K562 (cell line): ENCODE results near the gene TBC1D3B. TPM values are rescaled to one million over a fixed set of nuclear protein-coding genes. Genes with fewer than 3 reads are reported as not detected.

ENCODE experiments used
- ATAC-seq: fragments of 200-7000 bp; cut with Tn5 transposase; 3 replicates; pipeline ENCODE4 v1.9.1; 2020; ENCODE audit warnings: moderate library complexity
- BruUV-seq: library from RNA; stranded (reverse); fragments of 400-500 nt; replicated peaks from 2 replicates; lab custom pipeline; 2021; lab: Mats Ljungman, UMichigan
- CTCF ChIA-PET: fragments of 300-600 bp; formaldehyde crosslinking; extraction: SDS; loops from one replicate; lab custom pipeline; 2021; ENCODE audit warnings: low intra/inter-chr PET ratio; lab: Yijun Ruan, JAX
- POLR2A ChIA-PET: fragments of 300-600, 350-650 bp; sonication (Branson Sonifier 250); formaldehyde crosslinking; extraction: SDS; loops from one replicate; lab custom pipeline; 2021; ENCODE audit warnings: antibody characterized with exemption, inconsistent platforms; lab: Yijun Ruan, JAX
- DNase-seq, 4 experiments: peaks; one replicate each; pipeline versions ENCODE4 v3.0.0 to v3.0.0-alpha.2; 2011 to 2018; ENCODE audit warnings: low spot score in 3 of 4, mixed read lengths in 3 of 4; ENCODE audit errors: extremely low read depth in 1 of 4
- FAIRE-seq: peaks from 2 replicates; lab custom pipeline; 2011; peaks lifted over from hg19 to GRCh38; lab: Jason Lieb, UNC
- H2AFZ ChIP-seq: 2 replicates; pipeline ENCODE4 v1.6.0; 2011; ENCODE audit warnings: low read depth, low read length, control low read depth, inconsistent platforms
- H3K27ac ChIP-seq: fragments of 200-600 bp; 3 replicates; pipeline ENCODE4 v1.8.0; 2011; ENCODE audit warnings: low read depth, mild to moderate bottlenecking, control low read depth, inconsistent platforms, low read length, moderate library complexity, mixed read lengths; ENCODE audit errors: extremely low read depth
- H3K27me3 ChIP-seq, 2 experiments: fragments of 300-600 bp in 1 of 2; 2 replicates in 1 of 2; 3 replicates in 1 of 2; pipeline versions ENCODE4 v1.6.0 to v1.8.0; 2011; ENCODE audit warnings: inconsistent platforms in 2 of 2, low read length in 2 of 2, mild to moderate bottlenecking in 1 of 2, mixed read lengths in 1 of 2, moderate library complexity in 1 of 2; ENCODE audit not compliant: control insufficient read depth in 2 of 2, insufficient read depth in 2 of 2
- H3K36me3 ChIP-seq: fragments of 300-600 bp; 3 replicates; pipeline ENCODE4 v1.8.0; 2011; ENCODE audit warnings: mild to moderate bottlenecking, low read length, inconsistent platforms; ENCODE audit not compliant: control insufficient read depth, insufficient read depth
- H3K4me1 ChIP-seq, 2 experiments: fragments of 200-600 bp in 1 of 2; replicated peaks in 1 of 2; 2 replicates in 1 of 2; 3 replicates in 1 of 2; pipeline versions ENCODE4 v1.5.1 to v1.8.0; 2011; ENCODE audit warnings: inconsistent platforms in 2 of 2, low read length in 2 of 2, mild to moderate bottlenecking in 1 of 2, mixed read lengths in 1 of 2, moderate library complexity in 1 of 2; ENCODE audit not compliant: control insufficient read depth in 2 of 2, insufficient read depth in 2 of 2
- H3K4me2 ChIP-seq: 2 replicates; pipeline ENCODE4 v1.6.1; 2011; ENCODE audit warnings: low read length, control low read depth, inconsistent platforms, mixed read lengths; ENCODE audit not compliant: insufficient read depth
- H3K4me3 ChIP-seq: fragments of 200-600 bp; sonication (generic), shearing (Covaris generic); 2 replicates; pipeline ENCODE4 v1.5.1; 2016; ENCODE audit warnings: control low read depth, inconsistent platforms
- H3K79me2 ChIP-seq: fragments of 200-600 bp; 3 replicates; pipeline ENCODE4 v1.8.0; 2011; ENCODE audit warnings: low read length, inconsistent platforms; ENCODE audit not compliant: control insufficient read depth, insufficient read depth
- H3K9ac ChIP-seq, 2 experiments: 2 replicates each; pipeline versions ENCODE4 v1.6.0 to v1.6.1; 2011; ENCODE audit warnings: low read depth in 2 of 2, low read length in 2 of 2, control low read depth in 1 of 2, inconsistent platforms in 1 of 2, mild to moderate bottlenecking in 1 of 2, mixed read lengths in 1 of 2; ENCODE audit not compliant: insufficient read depth in 1 of 2
- H3K9me1 ChIP-seq: one replicate; pipeline ENCODE4 v1.6.0; 2011; ENCODE audit warnings: inconsistent platforms, mild to moderate bottlenecking, low read length, moderate library complexity; ENCODE audit not compliant: control insufficient read depth, insufficient read depth
- H3K9me3 ChIP-seq: replicated peaks from 2 replicates; pipeline ENCODE4 v1.5.1; 2011; ENCODE audit warnings: low read depth, low read length, inconsistent platforms; ENCODE audit not compliant: control insufficient read depth, insufficient read depth
- H4K20me1 ChIP-seq: replicated peaks from 2 replicates; pipeline ENCODE4 v1.6.1; 2011; ENCODE audit warnings: low read length, inconsistent platforms, mixed read lengths; ENCODE audit not compliant: control insufficient read depth, insufficient read depth
- BACH1 ChIP-seq: fragments of 200-800 bp; sonication (Bioruptor generic); IDR thresholded peaks from 2 replicates; pipeline ENCODE4 v1.6.1; 2016; ENCODE audit warnings: missing genetic modification characterization, missing compliant biosample characterization
- ERF ChIP-seq: fragments of 450-650 bp; formaldehyde crosslinking; IDR thresholded peaks from 2 replicates; pipeline ENCODE4 v1.4.0; 2020; ENCODE audit warnings: mild to moderate bottlenecking, mixed read lengths
- MTF1 ChIP-seq: fragments of 250-450 bp; sonication (Bioruptor Pico); IDR thresholded peaks from 2 replicates; pipeline ENCODE4 v1.9.0; 2021; ENCODE audit warnings: moderate library complexity, mild to moderate bottlenecking, inconsistent platforms, borderline replicate concordance
- NR2C2 ChIP-seq, 2 experiments: fragments of 200-800 bp in 1 of 2; sonication (Bioruptor generic) in 1 of 2; sonication (generic) in 1 of 2; formaldehyde crosslinking in 1 of 2; IDR thresholded peaks; 2 replicates each; pipeline versions ENCODE4 v1.6.1 to v1.8.0; 2016 to 2022; ENCODE audit warnings: mild to moderate bottlenecking in 1 of 2, missing compliant biosample characterization in 1 of 2, missing genetic modification characterization in 1 of 2, missing genetic modification reagents in 1 of 2
- PRPF4 ChIP-seq: fragments of 200-400 bp; formaldehyde crosslinking; IDR thresholded peaks from one replicate; pipeline ENCODE4 v1.6.1; 2017; ENCODE audit warnings: low read length, low read depth, mild to moderate bottlenecking; ENCODE audit not compliant: insufficient read depth, poor library complexity, severe bottlenecking
- RB1 ChIP-seq: fragments of 450-650 bp; IDR thresholded peaks from 2 replicates; pipeline ENCODE4 v1.6.1; 2017; ENCODE audit warnings: low read depth, mild to moderate bottlenecking
- SIN3A ChIP-seq, 2 experiments: fragments of 150-350 bp in 1 of 2; IDR thresholded peaks; 2 replicates each; pipeline ENCODE4 v1.6.1; 2011 to 2016; ENCODE audit warnings: borderline replicate concordance in 2 of 2, low read depth in 2 of 2, low read length in 2 of 2, mild to moderate bottlenecking in 2 of 2, moderate library complexity in 2 of 2; ENCODE audit not compliant: control insufficient read depth in 1 of 2
- TGIF2 ChIP-seq: sonication (generic); formaldehyde crosslinking; IDR thresholded peaks from 2 replicates; pipeline ENCODE4 v1.8.1; 2022; ENCODE audit warnings: mild to moderate bottlenecking, missing genetic modification reagents, moderate library complexity
- THRAP3 ChIP-seq: fragments of 450-650 bp; IDR thresholded peaks from 2 replicates; pipeline ENCODE4 v1.6.1; 2016; ENCODE audit warnings: mild to moderate bottlenecking, inconsistent platforms, borderline replicate concordance
- ZNF224 ChIP-seq: sonication (generic); formaldehyde crosslinking; IDR thresholded peaks from 2 replicates; pipeline ENCODE4 v1.8.0; 2022; ENCODE audit warnings: mild to moderate bottlenecking, missing genetic modification reagents
- ZNF436 ChIP-seq: fragments of 250-450, 450-650 bp; sonication (Bioruptor Pico); formaldehyde crosslinking; IDR thresholded peaks from 2 replicates; pipeline ENCODE4 v1.7.0; 2020; ENCODE audit warnings: mild to moderate bottlenecking
- ZNF764 ChIP-seq: fragments of 250-450 bp; sonication (Bioruptor Pico); IDR thresholded peaks from 2 replicates; pipeline ENCODE4 v1.4.0; 2020; ENCODE audit warnings: low read depth, mild to moderate bottlenecking, moderate library complexity
- WGBS: fragments of 100-300 bp; shearing (Covaris generic); methylation state at CpG from one replicate; pipeline ENCODE4 v1.1.6; 2016; ENCODE audit warnings: low coverage, mixed read lengths; ENCODE audit not compliant: insufficient coverage; ENCODE audit errors: missing lambda C conversion rate; 5-methylcytosine and 5-hydroxymethylcytosine counted together
- in situ Hi-C: fragments of 300-500 bp; cut with MboI; formaldehyde crosslinking; loops from 4 replicates; pipeline ENCODE4 v1.15.0; 2018; ENCODE audit warnings: inconsistent platforms, mixed read lengths
- intact Hi-C: fragments of 100-400 bp; cut with micrococcal nuclease; formaldehyde crosslinking; loops from 2 replicates; pipeline ENCODE4 v1.14.2; 2022
- polyA plus RNA-seq, 8 experiments: library from polyadenylated mRNA; depleted of rRNA in 4 of 8; stranded (reverse) in 5 of 8; unstranded in 3 of 8; fragments of >200 nt; fragmentation: Nextera tagmentation in 2 of 8; fragmentation: Illumina TruSeq in 1 of 8; extraction: Ambion mirVana in 2 of 8; extraction: Trizol in 1 of 8; gene quantifications; 2 replicates each; pipeline versions ENCODE4 v1.2.1 to v1.2.3, GENCODE V29; 2011 to 2014; ENCODE audit warnings: inconsistent platforms in 1 of 8, missing spikeins in 1 of 8
- total RNA-seq, 7 experiments: library from RNA; depleted of rRNA in 6 of 7; stranded (reverse); fragments of >200 nt in 6 of 7; fragmentation: Illumina TruSeq in 2 of 7; extraction: Trizol in 2 of 7; gene quantifications; 2 replicates each; pipeline versions ENCODE4 v1.2.1 to v1.2.3, GENCODE V29; 2011 to 2021; ENCODE audit warnings: low replicate concordance in 1 of 7
- TF ChIP-seq, protein P1 (sequence below), 2 experiments: IDR thresholded peaks in 1 of 2; conservative IDR thresholded peaks in 1 of 2; 2 replicates each; pipeline ENCODE4 v1.6.1; 2016; ENCODE audit warnings: low read depth in 2 of 2, mild to moderate bottlenecking in 1 of 2, missing compliant biosample characterization in 1 of 2, missing genetic modification characterization in 1 of 2, moderate library complexity in 1 of 2
- TF ChIP-seq, protein P2 (sequence below): fragments of 450-650 bp; IDR thresholded peaks from 2 replicates; pipeline ENCODE4 v1.6.1; 2014; ENCODE audit warnings: low read depth, mild to moderate bottlenecking, moderate library complexity, borderline replicate concordance
- TF ChIP-seq, protein P3 (sequence below): sonication (generic); formaldehyde crosslinking; IDR thresholded peaks from 2 replicates; pipeline ENCODE4 v1.8.1; 2023; ENCODE audit warnings: mild to moderate bottlenecking, missing genetic modification reagents

TBC1D3B gene
- total and polyA plus RNA-seq, 9 of the 15 experiments (the other 6 are each of a cell fraction or from before 2014, with no cell fraction given): 0.29 to 0.60 TPM; not detected in 7

DNA sequence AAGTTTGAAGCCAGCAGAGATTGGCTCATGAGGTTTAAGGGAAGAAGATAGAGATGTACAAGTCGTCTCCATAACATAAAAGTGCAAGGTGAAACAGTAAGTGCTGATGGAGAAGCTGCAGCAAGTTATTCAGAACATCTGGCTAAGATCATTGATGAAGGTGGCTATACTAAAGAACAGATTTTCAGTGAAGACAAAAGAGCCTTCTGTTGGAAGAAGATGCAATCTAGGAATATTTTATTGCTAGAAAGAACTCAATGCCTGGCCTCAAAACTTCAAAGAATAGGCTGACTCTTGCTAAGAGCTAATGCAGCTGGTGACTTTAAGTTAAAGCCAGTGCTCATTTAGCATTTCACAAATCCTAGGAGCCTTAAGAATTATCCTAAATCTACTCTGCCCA is 46.8 kb downstream of the TBC1D3B start:
- Histone ChIP-seq H4K20me1 (no peaks in the 10 kb centered on the region), H3K27me3 (no peaks in the 10 kb centered on the region; a peak in 1 of 5 replicates), H3K9me1 (peaks cover 3% of the 10 kb centered on the region), H3K9me3 (no peaks in the 10 kb centered on the region), H3K4me3 (no peak overlapping the region), H3K9ac (no peak overlapping the region), H2AFZ (no peak overlapping the region), H3K27ac (no peak overlapping the region), H3K4me1 (no peaks in the 10 kb centered on the region), H3K36me3 (no peaks in the 10 kb centered on the region), H3K79me2 (no peaks in the 10 kb centered on the region), H3K4me2 (no peak overlapping the region)
- no peak for DNase-seq
- ChIA-PET POLR2A (interaction anchor here (0.6 to 1.9 kb wide), 2 partner anchors 11 to 106 kb away, joined by 3 to 9 read pairs; no protein-coding TSS in a partner anchor), CTCF (no interaction called here)
- in situ Hi-C loops: no loop called here
- intact Hi-C loops: no loop called here
- no peak for ATAC-seq
- BruUV-seq: no TSS peak
- FAIRE-seq: no peak
- WGBS: 6% methylated on average over 1 of the region's 1 CpG
- no peak for TF ChIP-seq ZNF224
- no peak for TF ChIP-seq MTF1
- no peak for TF ChIP-seq ERF (CRISPR knock-in tag)
- no peak for TF ChIP-seq THRAP3
- TF ChIP-seq ZNF436 (CRISPR knock-in tag): no peak
- no peak for TF ChIP-seq PRPF4
- TF ChIP-seq RB1: no peak
- TF ChIP-seq, protein P1, sequence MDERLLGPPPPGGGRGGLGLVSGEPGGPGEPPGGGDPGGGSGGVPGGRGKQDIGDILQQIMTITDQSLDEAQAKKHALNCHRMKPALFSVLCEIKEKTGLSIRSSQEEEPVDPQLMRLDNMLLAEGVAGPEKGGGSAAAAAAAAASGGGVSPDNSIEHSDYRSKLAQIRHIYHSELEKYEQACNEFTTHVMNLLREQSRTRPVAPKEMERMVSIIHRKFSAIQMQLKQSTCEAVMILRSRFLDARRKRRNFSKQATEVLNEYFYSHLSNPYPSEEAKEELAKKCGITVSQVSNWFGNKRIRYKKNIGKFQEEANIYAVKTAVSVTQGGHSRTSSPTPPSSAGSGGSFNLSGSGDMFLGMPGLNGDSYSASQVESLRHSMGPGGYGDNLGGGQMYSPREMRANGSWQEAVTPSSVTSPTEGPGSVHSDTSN (CRISPR knock-in tag; IDR thresholded peaks at IDR 0.05; ENCODE audit: low read depth): no peak
- TF ChIP-seq, protein P1 (tag; conservative IDR thresholded peaks at IDR 0.05; ENCODE audit: low read depth): no peak
- no peak for TF ChIP-seq ZNF764 (CRISPR knock-in tag)
- TF ChIP-seq TGIF2: no peak
- no peak for TF ChIP-seq NR2C2 (CRISPR knock-in tag; IDR thresholded peaks at IDR 0.05)
- no peak for TF ChIP-seq NR2C2 (tag; IDR thresholded peaks at IDR 0.05)
- TF ChIP-seq BACH1: no peak
- TF ChIP-seq, protein P2, sequence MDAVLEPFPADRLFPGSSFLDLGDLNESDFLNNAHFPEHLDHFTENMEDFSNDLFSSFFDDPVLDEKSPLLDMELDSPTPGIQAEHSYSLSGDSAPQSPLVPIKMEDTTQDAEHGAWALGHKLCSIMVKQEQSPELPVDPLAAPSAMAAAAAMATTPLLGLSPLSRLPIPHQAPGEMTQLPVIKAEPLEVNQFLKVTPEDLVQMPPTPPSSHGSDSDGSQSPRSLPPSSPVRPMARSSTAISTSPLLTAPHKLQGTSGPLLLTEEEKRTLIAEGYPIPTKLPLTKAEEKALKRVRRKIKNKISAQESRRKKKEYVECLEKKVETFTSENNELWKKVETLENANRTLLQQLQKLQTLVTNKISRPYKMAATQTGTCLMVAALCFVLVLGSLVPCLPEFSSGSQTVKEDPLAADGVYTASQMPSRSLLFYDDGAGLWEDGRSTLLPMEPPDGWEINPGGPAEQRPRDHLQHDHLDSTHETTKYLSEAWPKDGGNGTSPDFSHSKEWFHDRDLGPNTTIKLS: no peak
- TF ChIP-seq SIN3A (IDR thresholded peaks at IDR 0.05; ENCODE audit: borderline replicate concordance in 2 of 2, control insufficient read depth in 1 of 2, low read depth in 2 of 2, low read length in 2 of 2): no peak
- TF ChIP-seq, protein P3, sequence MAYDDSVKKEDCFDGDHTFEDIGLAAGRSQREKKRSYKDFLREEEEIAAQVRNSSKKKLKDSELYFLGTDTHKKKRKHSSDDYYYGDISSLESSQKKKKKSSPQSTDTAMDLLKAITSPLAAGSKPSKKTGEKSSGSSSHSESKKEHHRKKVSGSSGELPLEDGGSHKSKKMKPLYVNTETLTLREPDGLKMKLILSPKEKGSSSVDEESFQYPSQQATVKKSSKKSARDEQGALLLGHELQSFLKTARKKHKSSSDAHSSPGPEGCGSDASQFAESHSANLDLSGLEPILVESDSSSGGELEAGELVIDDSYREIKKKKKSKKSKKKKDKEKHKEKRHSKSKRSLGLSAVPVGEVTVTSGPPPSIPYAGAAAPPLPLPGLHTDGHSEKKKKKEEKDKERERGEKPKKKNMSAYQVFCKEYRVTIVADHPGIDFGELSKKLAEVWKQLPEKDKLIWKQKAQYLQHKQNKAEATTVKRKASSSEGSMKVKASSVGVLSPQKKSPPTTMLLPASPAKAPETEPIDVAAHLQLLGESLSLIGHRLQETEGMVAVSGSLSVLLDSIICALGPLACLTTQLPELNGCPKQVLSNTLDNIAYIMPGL (CRISPR knock-in tag): no peak
